ENCODE results near the gene ANKRD28.

ANKRD28 gene

GRCh38 chr3:15665510-15666150 is 132.1 kb downstream of the ANKRD28 start:
- DNase-seq (ENCODE audit: low read depth in 2 of 2) = no peak

- DNase-seq (ENCODE audit: low read depth in 2 of 2) = no peak
Observed at GRCh38 chr3:15664144-15664543, 133.6 kb downstream of the ANKRD28 start.

GRCh38 chr3:15660055-15660935 is 137.5 kb downstream of the ANKRD28 start:
- DNase-seq (ENCODE audit: low read depth in 2 of 2) = no peak

GRCh38 chr3:15659254-15659975 is 138.4 kb downstream of the ANKRD28 start:
- no peak for DNase-seq (ENCODE audit: low read depth in 2 of 2)

GRCh38 chr3:15657016-15657415 is 140.8 kb downstream of the ANKRD28 start:
- no peak for DNase-seq (ENCODE audit: low read depth in 2 of 2)

- DNase-seq (ENCODE audit: low read depth in 2 of 2) = no peak
Observed at GRCh38 chr3:15656342-15656741, 141.4 kb downstream of the ANKRD28 start.

GRCh38 chr3:15654891-15655290 is 142.9 kb downstream of the ANKRD28 start:
- no peak for DNase-seq (ENCODE audit: low read depth in 2 of 2)

- DNase-seq (ENCODE audit: low read depth in 2 of 2) = no peak
Observed at GRCh38 chr3:15654127-15654526, 143.7 kb downstream of the ANKRD28 start.

- no peak for DNase-seq (ENCODE audit: low read depth in 2 of 2)
Observed at GRCh38 chr3:15653321-15653720, 144.5 kb downstream of the ANKRD28 start.

GRCh38 chr3:15651396-15651795 is 146.4 kb downstream of the ANKRD28 start:
- DNase-seq (ENCODE audit: low read depth in 2 of 2) = no peak

GRCh38 chr3:15649858-15650257 is 147.9 kb downstream of the ANKRD28 start:
- no peak for DNase-seq (ENCODE audit: low read depth in 2 of 2)

GRCh38 chr3:15649341-15649740 is 148.4 kb downstream of the ANKRD28 start:
- DNase-seq (ENCODE audit: low read depth in 2 of 2) = no peak

- DNase-seq (ENCODE audit: low read depth in 2 of 2) = peak in 1 of 2 donors; percentile 25
Observed at GRCh38 chr3:15647611-15648167, 150.1 kb downstream of the ANKRD28 start.

GRCh38 chr3:15646851-15647511 is 150.8 kb downstream of the ANKRD28 start:
- DNase-seq (ENCODE audit: low read depth in 2 of 2) = no peak

- no peak for DNase-seq (ENCODE audit: low read depth in 2 of 2)
Observed at GRCh38 chr3:15645740-15646501, 151.9 kb downstream of the ANKRD28 start.

GRCh38 chr3:15645246-15645645 is 152.5 kb downstream of the ANKRD28 start:
- no peak for DNase-seq (ENCODE audit: low read depth in 2 of 2)

GRCh38 chr3:15638891-15639262 is 158.9 kb downstream of the ANKRD28 start:
- DNase-seq (ENCODE audit: low read depth in 2 of 2) = no peak

- no peak for DNase-seq (ENCODE audit: low read depth in 2 of 2)
Observed at GRCh38 chr3:15638193-15638890, 159.4 kb downstream of the ANKRD28 start.

- DNase-seq (ENCODE audit: low read depth in 2 of 2) = no peak
Observed at GRCh38 chr3:15637131-15637951, 160.4 kb downstream of the ANKRD28 start.
